KMS-11 (cell line): Measurements from ENCODE around the gene POLDIP3.
"Not testable (repeated sequence)": the region's sequence is repeated elsewhere in the genome, so short reads cannot be mapped to it uniquely, and the experiment has no call there.

Experiments
- H2AFZ ChIP-seq: fragments of 200-600 bp; sonication (generic); 2 replicates; pipeline ENCODE4 v1.6.1; 2016; ENCODE audit warnings: antibody characterized with exemption, mixed run types, low read depth
- H3K27ac ChIP-seq: fragments of 200-600 bp; sonication (generic); 2 replicates; pipeline ENCODE4 v1.6.1; 2016; ENCODE audit warnings: mild to moderate bottlenecking, mixed run types
- H3K27me3 ChIP-seq: fragments of 200-600 bp; sonication (generic); 2 replicates; pipeline ENCODE4 v1.6.1; 2017; ENCODE audit warnings: mild to moderate bottlenecking, low read depth, mixed run types, moderate library complexity; ENCODE audit not compliant: insufficient read depth
- H3K36me3 ChIP-seq: fragments of 200-600 bp; sonication (generic); 2 replicates; pipeline ENCODE4 v1.6.1; 2017; ENCODE audit warnings: mild to moderate bottlenecking, mixed run types; ENCODE audit not compliant: insufficient read depth
- H3K4me1 ChIP-seq: fragments of 200-600 bp; sonication (generic); 2 replicates; pipeline ENCODE4 v1.6.1; 2016; ENCODE audit warnings: mild to moderate bottlenecking, low read depth, mixed run types; ENCODE audit not compliant: poor library complexity, severe bottlenecking
- H3K4me2 ChIP-seq: fragments of 200-600 bp; sonication (generic); 2 replicates; pipeline ENCODE4 v1.7.0; 2016; ENCODE audit warnings: mild to moderate bottlenecking, mixed run types
- H3K4me3 ChIP-seq: fragments of 200-600 bp; sonication (generic); IDR thresholded peaks from 2 replicates; pipeline ENCODE4 v1.6.1; 2017; ENCODE audit warnings: low read depth, low read length, mixed read lengths; ENCODE audit not compliant: insufficient read depth
- H3K79me2 ChIP-seq: fragments of 200-600 bp; sonication (generic); 2 replicates; pipeline ENCODE4 v1.6.1; 2016; ENCODE audit warnings: low read depth, mixed run types; ENCODE audit not compliant: insufficient read depth
- H3K9ac ChIP-seq: fragments of 200-600 bp; sonication (generic); 2 replicates; pipeline ENCODE4 v1.6.1; 2016; ENCODE audit warnings: mild to moderate bottlenecking, mixed run types
- H4K20me1 ChIP-seq: fragments of 200-600 bp; sonication (generic); 2 replicates; pipeline ENCODE4 v1.6.1; 2016; ENCODE audit warnings: mild to moderate bottlenecking, mixed run types; ENCODE audit not compliant: insufficient read depth
- TF ChIP-seq, protein P1 (sequence below): fragments of 200-600 bp; sonication (generic); conservative IDR thresholded peaks from 2 replicates; pipeline ENCODE4 v1.6.1; 2017; ENCODE audit warnings: low read depth, mild to moderate bottlenecking, antibody characterized with exemption, low read length, moderate library complexity, mixed read lengths

POLDIP3 gene

DNA sequence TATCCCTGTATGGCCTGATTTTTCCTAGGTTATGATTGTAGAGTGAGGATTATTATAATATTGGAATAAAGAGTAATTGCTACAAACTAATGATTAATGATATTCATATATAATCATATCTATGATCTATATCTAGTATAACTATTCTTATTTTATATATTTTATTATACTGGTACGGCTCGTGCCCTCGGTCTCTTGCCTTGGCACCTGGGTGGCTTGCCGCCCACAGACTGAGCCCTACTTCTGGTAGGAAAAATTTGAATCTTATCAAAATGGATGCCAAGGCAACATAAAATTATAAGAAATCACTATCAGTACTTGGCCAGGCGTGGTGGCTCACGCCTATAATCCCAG lies 62.4 kb downstream of the POLDIP3 start:
- H3K36me3 ChIP-seq, H3K4me2 ChIP-seq, H3K4me3 ChIP-seq: not testable (repeated sequence)

DNA sequence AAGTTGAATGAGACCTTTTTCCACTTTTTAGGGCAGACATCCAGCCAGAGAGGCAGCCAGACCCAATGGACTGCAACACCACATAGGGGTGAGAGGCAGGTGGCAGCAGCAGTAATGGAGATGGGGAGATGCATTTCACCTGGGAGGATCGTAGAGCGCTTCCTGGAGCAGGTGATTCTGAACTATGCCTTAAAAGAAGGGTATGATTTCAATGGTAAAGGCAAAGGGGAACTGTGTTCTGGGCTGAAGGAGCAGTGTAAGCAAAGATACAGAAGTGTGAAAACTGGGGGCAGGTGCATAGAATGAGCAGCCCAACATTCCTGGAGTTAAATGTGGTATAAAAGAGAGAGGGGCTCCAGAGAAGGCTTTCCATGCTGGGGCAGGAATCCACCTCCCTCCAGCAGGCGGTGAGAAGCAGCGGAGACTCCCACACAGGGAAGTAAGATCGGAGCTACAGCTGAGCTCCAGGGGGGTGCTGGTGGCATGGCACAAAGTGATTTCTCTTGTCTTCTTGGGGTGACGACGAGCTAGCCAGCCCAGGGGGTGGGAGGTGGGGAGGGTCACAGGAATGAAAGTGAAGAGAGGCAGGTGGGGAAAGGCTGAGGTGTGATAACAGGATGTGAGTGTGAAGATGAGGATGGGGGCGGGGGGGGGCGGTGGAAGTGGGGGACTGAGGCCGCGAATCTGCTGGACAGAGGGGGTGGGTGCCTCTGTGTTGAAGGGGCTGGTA lies 65.2 kb downstream of the POLDIP3 start:
- H3K79me2 ChIP-seq, result no peaks in the 10 kb centered on the region
- no peaks in the 10 kb centered on the region for H4K20me1 ChIP-seq
- H2AFZ ChIP-seq, result no peak overlapping the region
- TF ChIP-seq, protein P1, sequence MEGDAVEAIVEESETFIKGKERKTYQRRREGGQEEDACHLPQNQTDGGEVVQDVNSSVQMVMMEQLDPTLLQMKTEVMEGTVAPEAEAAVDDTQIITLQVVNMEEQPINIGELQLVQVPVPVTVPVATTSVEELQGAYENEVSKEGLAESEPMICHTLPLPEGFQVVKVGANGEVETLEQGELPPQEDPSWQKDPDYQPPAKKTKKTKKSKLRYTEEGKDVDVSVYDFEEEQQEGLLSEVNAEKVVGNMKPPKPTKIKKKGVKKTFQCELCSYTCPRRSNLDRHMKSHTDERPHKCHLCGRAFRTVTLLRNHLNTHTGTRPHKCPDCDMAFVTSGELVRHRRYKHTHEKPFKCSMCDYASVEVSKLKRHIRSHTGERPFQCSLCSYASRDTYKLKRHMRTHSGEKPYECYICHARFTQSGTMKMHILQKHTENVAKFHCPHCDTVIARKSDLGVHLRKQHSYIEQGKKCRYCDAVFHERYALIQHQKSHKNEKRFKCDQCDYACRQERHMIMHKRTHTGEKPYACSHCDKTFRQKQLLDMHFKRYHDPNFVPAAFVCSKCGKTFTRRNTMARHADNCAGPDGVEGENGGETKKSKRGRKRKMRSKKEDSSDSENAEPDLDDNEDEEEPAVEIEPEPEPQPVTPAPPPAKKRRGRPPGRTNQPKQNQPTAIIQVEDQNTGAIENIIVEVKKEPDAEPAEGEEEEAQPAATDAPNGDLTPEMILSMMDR, result no peak
- H3K27ac ChIP-seq, result no peak overlapping the region
- no peaks in the 10 kb centered on the region for H3K36me3 ChIP-seq
- H3K4me2 ChIP-seq, result no peak overlapping the region
- no peak overlapping the region for H3K9ac ChIP-seq
- no peak overlapping the region for H3K4me3 ChIP-seq
- H3K4me1 ChIP-seq, result peaks cover 23% of the 10 kb centered on the region
- H3K27me3 ChIP-seq, result peaks cover 72% of the 10 kb centered on the region

More for the DNA sequence above, 62.4 kb downstream of the POLDIP3 start:
- not testable (repeated sequence) for H3K27ac ChIP-seq, H3K79me2 ChIP-seq, H4K20me1 ChIP-seq, H2AFZ ChIP-seq, H3K9ac ChIP-seq
- H3K27me3 ChIP-seq, result peaks cover 54% of the 10 kb centered on the region
- H3K4me1 ChIP-seq, result peaks cover 23% of the 10 kb centered on the region
- TF ChIP-seq, protein P1, result 0 out of 2 replicates have a peak, but pooled peaks have one; percentile 4

DNA sequence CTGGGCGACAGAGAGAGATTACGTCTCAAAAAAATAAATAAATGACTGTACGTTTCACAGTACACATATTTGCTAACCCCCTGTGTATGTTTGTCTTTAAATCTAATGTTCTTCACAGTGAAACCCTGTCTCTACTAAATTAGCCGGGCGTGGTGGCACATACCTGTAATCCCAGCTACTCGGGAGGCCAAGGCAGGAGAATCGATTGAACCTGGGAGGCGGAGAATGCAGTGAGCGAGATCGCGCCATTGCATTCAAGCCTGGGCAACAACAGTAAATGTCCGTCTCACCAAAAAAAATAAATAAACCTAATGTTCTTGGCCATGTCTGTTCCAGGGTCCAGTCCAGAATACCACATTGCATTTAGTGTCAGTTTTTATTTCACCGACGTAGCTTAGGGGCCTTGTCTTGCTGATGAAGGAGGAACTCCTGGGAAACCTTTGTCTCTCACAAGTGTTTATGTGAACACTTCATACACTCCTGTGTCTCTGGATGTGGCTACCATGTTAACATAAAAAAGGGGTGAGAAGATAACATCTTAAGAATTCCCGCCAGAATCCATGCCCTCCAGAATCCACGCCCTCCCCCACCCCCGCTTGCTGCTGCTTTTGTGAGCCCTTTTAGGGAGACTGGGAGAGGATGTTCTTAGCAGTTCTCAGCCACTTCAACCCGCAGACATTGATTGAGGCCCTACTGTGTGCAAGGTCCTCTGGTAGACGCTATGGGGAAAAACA lies 65.9 kb downstream of the POLDIP3 start:
- TF ChIP-seq, protein P1, result no peak
- no peaks in the 10 kb centered on the region for H3K36me3 ChIP-seq
- no peak overlapping the region for H3K9ac ChIP-seq
- no peak overlapping the region for H3K4me2 ChIP-seq
- H3K27ac ChIP-seq, result no peak overlapping the region
- H2AFZ ChIP-seq, result no peak overlapping the region
- no peaks in the 10 kb centered on the region for H3K79me2 ChIP-seq
- H4K20me1 ChIP-seq, result no peaks in the 10 kb centered on the region
- H3K4me1 ChIP-seq, result peaks cover 23% of the 10 kb centered on the region
- H3K4me3 ChIP-seq, result no peak overlapping the region
- peaks cover 70% of the 10 kb centered on the region for H3K27me3 ChIP-seq

DNA sequence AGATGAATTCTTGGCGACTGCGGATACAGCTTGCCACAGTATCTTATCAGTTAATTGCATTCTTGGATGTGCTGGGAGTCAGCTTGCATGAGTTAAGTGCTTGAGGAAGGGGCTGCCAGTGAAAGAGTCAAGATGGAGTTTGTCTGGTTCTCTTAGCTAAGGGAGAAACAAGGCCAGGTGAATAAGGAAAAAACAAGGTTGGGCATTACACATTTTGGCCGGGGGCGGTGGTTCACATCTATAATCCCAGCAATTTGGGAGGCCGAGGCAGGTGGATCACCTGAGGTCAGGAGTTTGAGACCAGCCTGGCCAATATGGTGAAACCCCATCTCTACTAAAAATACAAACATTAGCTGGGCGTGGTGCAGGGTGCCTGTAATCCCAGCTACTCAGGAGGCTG lies 66.6 kb downstream of the POLDIP3 start:
- H3K4me3 ChIP-seq, H4K20me1 ChIP-seq, H3K36me3 ChIP-seq, H3K9ac ChIP-seq, H3K4me2 ChIP-seq, H3K27ac ChIP-seq, H3K79me2 ChIP-seq, H2AFZ ChIP-seq: not testable (repeated sequence)
- H3K4me1 ChIP-seq, result peaks cover 23% of the 10 kb centered on the region
- H3K27me3 ChIP-seq, result peaks cover 72% of the 10 kb centered on the region

DNA sequence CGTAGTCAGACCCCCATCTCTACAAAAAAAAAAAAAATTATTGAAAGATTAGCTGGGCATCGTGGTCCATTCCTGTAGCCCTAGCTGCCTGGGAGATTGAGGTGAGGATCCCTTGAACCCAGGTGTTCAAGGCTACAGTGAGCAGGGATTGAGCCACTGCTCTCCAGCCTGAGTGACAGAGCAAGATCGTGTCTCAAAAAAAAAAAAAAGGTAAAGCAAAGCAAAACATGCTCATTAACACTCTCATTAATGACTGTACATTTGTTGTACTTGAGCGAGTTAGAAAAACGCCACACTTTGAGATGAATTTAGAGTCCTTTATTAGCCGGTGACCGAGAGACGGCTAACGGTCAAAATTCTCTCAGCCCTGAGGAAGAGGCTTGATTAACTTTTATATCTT lies 67.1 kb downstream of the POLDIP3 start:
- H3K36me3 ChIP-seq, result no peaks in the 10 kb centered on the region
- no peak overlapping the region for H3K4me3 ChIP-seq
- no peak overlapping the region for H3K27ac ChIP-seq
- TF ChIP-seq, protein P1, result no peak
- H3K4me1 ChIP-seq, result peaks cover 18% of the 10 kb centered on the region
- no peak overlapping the region for H2AFZ ChIP-seq
- no peak overlapping the region for H3K4me2 ChIP-seq
- no peak overlapping the region for H3K9ac ChIP-seq
- no peaks in the 10 kb centered on the region for H3K79me2 ChIP-seq
- H3K27me3 ChIP-seq, result peaks cover 73% of the 10 kb centered on the region
- H4K20me1 ChIP-seq, result no peaks in the 10 kb centered on the region
